SHP77 (cell line): ENCODE data around the gene GLIS1.
A peak's percentile ranks its signal among the peaks of the same experiment; 100 is the strongest.

Experiments used
- DNase-seq, 2 experiments: peaks; one replicate each; lab custom pipeline; 2025; lab: John Stamatoyannopoulos, UW

GLIS1 gene

GRCh38 chr1:53638360-53639035, 100.5 kb downstream of the GLIS1 start:
- no peak for DNase-seq

- no peak for DNase-seq
These were observed 101.2 kb downstream of the GLIS1 start for GRCh38 chr1:53637511-53638359.

- DNase-seq: no peak
These were observed 102.3 kb downstream of the GLIS1 start for GRCh38 chr1:53636621-53637171.

GRCh38 chr1:53634571-53634979, 104.4 kb downstream of the GLIS1 start:
- DNase-seq: no peak

- DNase-seq: no peak
These were observed 105.8 kb downstream of the GLIS1 start for GRCh38 chr1:53633073-53633704.

- no peak for DNase-seq
These were observed 107.2 kb downstream of the GLIS1 start for GRCh38 chr1:53631622-53632310.

GRCh38 chr1:53629101-53629691, 109.8 kb downstream of the GLIS1 start:
- DNase-seq: no peak

- DNase-seq: no peak
These were observed 110.5 kb downstream of the GLIS1 start for GRCh38 chr1:53628286-53628955.

- DNase-seq: no peak
These were observed 111.3 kb downstream of the GLIS1 start for GRCh38 chr1:53627666-53628065.

GRCh38 chr1:53627031-53627430, 111.9 kb downstream of the GLIS1 start:
- no peak for DNase-seq

- DNase-seq: no peak
These were observed 112.3 kb downstream of the GLIS1 start for GRCh38 chr1:53626616-53627015.

- DNase-seq: no peak
These were observed 113.0 kb downstream of the GLIS1 start for GRCh38 chr1:53625766-53626520.

- DNase-seq: no peak
These were observed 113.9 kb downstream of the GLIS1 start for GRCh38 chr1:53625049-53625448.

- DNase-seq: no peak
These were observed 116.4 kb downstream of the GLIS1 start for GRCh38 chr1:53622531-53622930.

GRCh38 chr1:53621144-53621543, 117.8 kb downstream of the GLIS1 start:
- no peak for DNase-seq

- DNase-seq: peak in 1 of 2 experiments; percentile 12
These were observed 118.7 kb downstream of the GLIS1 start for GRCh38 chr1:53620061-53620855.

GRCh38 chr1:53619367-53620060, 119.5 kb downstream of the GLIS1 start:
- DNase-seq: no peak

- no peak for DNase-seq
These were observed 120.2 kb downstream of the GLIS1 start for GRCh38 chr1:53618500-53619366.
